ENCODE results near the gene ADAM23.

The ADAM23 gene

GRCh38 chr2:206438196-206438724, 5.1 kb upstream of the ADAM23 start:
- no peak for DNase-seq (ENCODE audit: low read depth)
- no peak overlapping the region for H3K4me3 ChIP-seq (ENCODE audit: low read depth, low read length)

- DNase-seq (ENCODE audit: low read depth): no peak
- peak overlapping the region; percentile 66 for H3K4me3 ChIP-seq (ENCODE audit: low read depth, low read length)
Measured at GRCh38 chr2:206442474-206442832, 879 bp upstream of the ADAM23 start.

GRCh38 chr2:206443735-206444527, 599 bp downstream of the ADAM23 start:
- no peak for DNase-seq (ENCODE audit: low read depth)

GRCh38 chr2:206445948-206446347, 2.6 kb downstream of the ADAM23 start:
- no peak overlapping the region for H3K4me3 ChIP-seq (ENCODE audit: low read depth, low read length)
- DNase-seq (ENCODE audit: low read depth): no peak

More at GRCh38 chr2:206443735-206444527, 599 bp downstream of the ADAM23 start:
- H3K4me3 ChIP-seq (ENCODE audit: low read depth, low read length): peak overlapping the region; percentile 66

GRCh38 chr2:206452242-206452641, 8.9 kb downstream of the ADAM23 start:
- H3K4me3 ChIP-seq (ENCODE audit: low read depth, low read length): no peak overlapping the region
- no peak for DNase-seq (ENCODE audit: low read depth)

GRCh38 chr2:206452750-206453149, 9.4 kb downstream of the ADAM23 start:
- no peak overlapping the region for H3K4me3 ChIP-seq (ENCODE audit: low read depth, low read length)
- no peak for DNase-seq (ENCODE audit: low read depth)

GRCh38 chr2:206456078-206456754, 12.9 kb downstream of the ADAM23 start:
- DNase-seq (ENCODE audit: low read depth): no peak
- no peak overlapping the region for H3K4me3 ChIP-seq (ENCODE audit: low read depth, low read length)

- DNase-seq (ENCODE audit: low read depth): no peak
- no peak overlapping the region for H3K4me3 ChIP-seq (ENCODE audit: low read depth, low read length)
Measured at GRCh38 chr2:206457188-206457634, 13.9 kb downstream of the ADAM23 start.

- no peak overlapping the region for H3K4me3 ChIP-seq (ENCODE audit: low read depth, low read length)
- no peak for DNase-seq (ENCODE audit: low read depth)
Measured at GRCh38 chr2:206462240-206462854, 19.0 kb downstream of the ADAM23 start.

GRCh38 chr2:206463685-206464084, 20.4 kb downstream of the ADAM23 start:
- no peak overlapping the region for H3K4me3 ChIP-seq (ENCODE audit: low read depth, low read length)
- DNase-seq (ENCODE audit: low read depth): no peak

- DNase-seq (ENCODE audit: low read depth): no peak
Measured at GRCh38 chr2:206464597-206464996, 21.3 kb downstream of the ADAM23 start.

GRCh38 chr2:206471524-206472062, 28.3 kb downstream of the ADAM23 start:
- no peak for DNase-seq (ENCODE audit: low read depth)
- no peak overlapping the region for H3K4me3 ChIP-seq (ENCODE audit: low read depth, low read length)

More at GRCh38 chr2:206464597-206464996, 21.3 kb downstream of the ADAM23 start:
- no peak overlapping the region for H3K4me3 ChIP-seq (ENCODE audit: low read depth, low read length)

- DNase-seq (ENCODE audit: low read depth): no peak
- no peak overlapping the region for H3K4me3 ChIP-seq (ENCODE audit: low read depth, low read length)
Measured at GRCh38 chr2:206472094-206472493, 28.8 kb downstream of the ADAM23 start.

- H3K4me3 ChIP-seq (ENCODE audit: low read depth, low read length): no peak overlapping the region
- DNase-seq (ENCODE audit: low read depth): no peak
Measured at GRCh38 chr2:206474099-206474498, 30.8 kb downstream of the ADAM23 start.

GRCh38 chr2:206477296-206477695, 34.0 kb downstream of the ADAM23 start:
- peak; percentile 79 for DNase-seq (ENCODE audit: low read depth)

GRCh38 chr2:206478340-206478739, 35.0 kb downstream of the ADAM23 start:
- no peak overlapping the region for H3K4me3 ChIP-seq (ENCODE audit: low read depth, low read length)
- no peak for DNase-seq (ENCODE audit: low read depth)

More at GRCh38 chr2:206477296-206477695, 34.0 kb downstream of the ADAM23 start:
- no peak overlapping the region for H3K4me3 ChIP-seq (ENCODE audit: low read depth, low read length)

GRCh38 chr2:206480161-206480560, 36.8 kb downstream of the ADAM23 start:
- H3K4me3 ChIP-seq (ENCODE audit: low read depth, low read length): no peak overlapping the region
- peak; percentile 51 for DNase-seq (ENCODE audit: low read depth)

- H3K4me3 ChIP-seq (ENCODE audit: low read depth, low read length): no peak overlapping the region
- DNase-seq (ENCODE audit: low read depth): no peak
Measured at GRCh38 chr2:206480620-206481019, 37.3 kb downstream of the ADAM23 start.

GRCh38 chr2:206481056-206481455, 37.7 kb downstream of the ADAM23 start:
- no peak overlapping the region for H3K4me3 ChIP-seq (ENCODE audit: low read depth, low read length)
- no peak for DNase-seq (ENCODE audit: low read depth)

- no peak for DNase-seq (ENCODE audit: low read depth)
- H3K4me3 ChIP-seq (ENCODE audit: low read depth, low read length): no peak overlapping the region
Measured at GRCh38 chr2:206482123-206482522, 38.8 kb downstream of the ADAM23 start.

All from skeletal muscle cell (primary cell).